Astrocyte of the cerebellum (primary cell): ENCODE results near the gene CEP68.
A peak's percentile ranks its signal among the peaks of the same experiment; 100 is the strongest.

Experiments used
- DNase-seq: peaks from one replicate; pipeline ENCODE4 v3.0.0-alpha.2; 2011; ENCODE audit warnings: low read depth
- H3K4me3 ChIP-seq: 2 replicates; pipeline ENCODE4 v1.5.1; 2011; ENCODE audit warnings: mild to moderate bottlenecking, low read depth, low read length, moderate library complexity
- in situ Hi-C: cut with HindIII; loops from 2 replicates; pipeline ENCODE4 v1.10.0; 2017; ENCODE audit warnings: low sequenced_read_pairs
- TF ChIP-seq, protein P1 (sequence below): IDR thresholded peaks from 2 replicates; pipeline ENCODE4 v1.5.1; 2012; ENCODE audit warnings: low read length, low read depth, moderate library complexity, mild to moderate bottlenecking; ENCODE audit errors: missing control alignments

The CEP68 gene

DNA sequence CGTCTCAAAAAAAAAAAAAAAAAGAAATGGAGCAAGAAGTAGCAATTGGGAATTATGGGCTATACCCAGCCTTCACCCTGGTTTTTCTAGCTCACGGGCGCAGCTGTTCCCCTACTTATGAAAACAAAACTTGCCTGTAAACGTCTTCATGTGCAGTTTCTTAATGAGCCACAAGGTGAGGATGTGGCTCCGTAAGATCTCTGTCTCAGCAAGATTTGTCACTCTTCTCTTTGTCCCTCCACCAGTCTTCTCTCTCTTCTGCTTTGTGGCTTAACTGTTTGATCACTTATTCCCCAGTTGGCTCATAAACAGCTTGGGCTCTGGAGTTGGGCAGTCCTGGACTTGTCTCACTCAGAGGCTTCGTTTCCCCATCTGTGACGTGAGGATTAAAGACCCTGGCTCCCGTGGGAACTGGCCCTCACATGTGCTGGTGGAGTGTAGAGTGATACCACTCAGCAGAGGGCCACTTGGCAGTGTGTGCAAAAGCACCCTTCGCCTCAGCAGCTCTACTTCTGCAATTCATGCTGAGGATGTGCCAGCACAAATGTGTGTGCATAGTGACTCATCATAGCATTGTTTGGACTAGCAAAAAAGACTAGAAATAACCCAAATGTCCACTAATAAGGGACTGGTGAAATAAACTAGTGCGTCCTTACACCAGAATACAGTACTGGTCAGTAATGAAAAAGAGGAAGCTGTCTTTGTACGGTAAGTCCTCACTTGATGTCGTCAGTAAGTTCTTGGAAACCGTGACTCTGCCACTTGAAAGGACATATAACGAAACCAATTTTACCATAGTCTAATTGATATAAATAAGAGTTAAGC, 8.7 kb downstream of the CEP68 start:
- TF ChIP-seq, protein P1, sequence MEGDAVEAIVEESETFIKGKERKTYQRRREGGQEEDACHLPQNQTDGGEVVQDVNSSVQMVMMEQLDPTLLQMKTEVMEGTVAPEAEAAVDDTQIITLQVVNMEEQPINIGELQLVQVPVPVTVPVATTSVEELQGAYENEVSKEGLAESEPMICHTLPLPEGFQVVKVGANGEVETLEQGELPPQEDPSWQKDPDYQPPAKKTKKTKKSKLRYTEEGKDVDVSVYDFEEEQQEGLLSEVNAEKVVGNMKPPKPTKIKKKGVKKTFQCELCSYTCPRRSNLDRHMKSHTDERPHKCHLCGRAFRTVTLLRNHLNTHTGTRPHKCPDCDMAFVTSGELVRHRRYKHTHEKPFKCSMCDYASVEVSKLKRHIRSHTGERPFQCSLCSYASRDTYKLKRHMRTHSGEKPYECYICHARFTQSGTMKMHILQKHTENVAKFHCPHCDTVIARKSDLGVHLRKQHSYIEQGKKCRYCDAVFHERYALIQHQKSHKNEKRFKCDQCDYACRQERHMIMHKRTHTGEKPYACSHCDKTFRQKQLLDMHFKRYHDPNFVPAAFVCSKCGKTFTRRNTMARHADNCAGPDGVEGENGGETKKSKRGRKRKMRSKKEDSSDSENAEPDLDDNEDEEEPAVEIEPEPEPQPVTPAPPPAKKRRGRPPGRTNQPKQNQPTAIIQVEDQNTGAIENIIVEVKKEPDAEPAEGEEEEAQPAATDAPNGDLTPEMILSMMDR = peak; percentile 62
- in situ Hi-C loops = no loop called here
- no peak overlapping the region for H3K4me3 ChIP-seq
- peak; percentile 86 for DNase-seq

DNA sequence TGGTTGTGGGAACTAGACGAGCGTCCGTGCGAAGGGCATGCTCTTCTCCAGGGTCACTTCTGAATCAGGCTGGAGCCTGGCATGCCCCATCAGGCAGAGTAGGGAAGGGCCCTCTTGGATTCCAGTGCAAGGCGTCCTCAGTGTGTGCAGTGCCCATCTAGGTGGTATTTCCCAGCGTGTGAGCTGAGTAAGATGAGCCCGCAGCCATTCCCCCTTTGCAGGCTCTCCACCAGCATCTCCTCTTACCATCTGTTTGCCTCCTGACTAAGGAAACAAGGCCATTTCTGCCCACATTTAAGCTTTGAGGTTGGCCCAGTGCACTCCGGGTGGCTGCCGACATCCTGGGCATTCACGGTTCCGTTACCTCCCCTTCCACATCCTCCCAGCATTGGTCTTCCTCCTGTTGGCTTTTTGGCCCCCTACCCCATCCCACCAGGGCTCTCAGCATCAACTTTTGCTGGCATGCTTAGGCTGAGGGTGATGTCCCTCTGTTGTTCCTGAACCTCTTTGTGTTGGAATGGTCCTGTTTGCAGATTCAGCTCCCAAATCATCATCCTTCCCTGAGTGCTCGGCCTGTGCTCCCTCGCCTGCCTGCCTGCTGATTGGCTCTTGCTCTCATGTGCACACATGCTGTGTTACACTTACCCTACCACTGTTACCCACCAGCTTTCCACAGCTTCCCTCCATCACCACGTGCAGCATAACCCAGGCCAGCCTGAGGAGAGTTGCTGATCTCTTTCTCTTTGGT, 11.8 kb downstream of the CEP68 start:
- no peak for DNase-seq
- H3K4me3 ChIP-seq = no peak overlapping the region
- TF ChIP-seq, protein P1 = no peak
- in situ Hi-C loops = no loop called here

DNA sequence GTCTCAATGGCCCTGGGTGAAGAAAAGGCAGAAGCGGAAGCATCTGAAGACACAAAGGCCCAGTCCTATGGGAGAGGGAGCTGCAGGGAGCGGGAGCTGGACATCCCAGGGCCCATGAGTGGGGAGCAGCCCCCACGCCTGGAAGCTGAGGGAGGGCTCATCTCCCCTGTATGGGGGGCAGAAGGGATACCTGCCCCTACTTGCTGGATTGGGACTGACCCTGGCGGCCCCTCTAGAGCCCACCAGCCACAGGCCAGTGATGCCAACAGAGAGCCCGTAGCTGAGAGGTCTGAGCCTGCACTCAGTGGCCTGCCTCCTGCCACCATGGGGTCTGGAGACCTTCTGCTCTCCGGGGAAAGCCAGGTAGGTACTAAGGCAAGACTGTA, 13.2 kb downstream of the CEP68 start:
- in situ Hi-C loops = no loop called here
- TF ChIP-seq, protein P1 = no peak
- DNase-seq = no peak
- no peak overlapping the region for H3K4me3 ChIP-seq

DNA sequence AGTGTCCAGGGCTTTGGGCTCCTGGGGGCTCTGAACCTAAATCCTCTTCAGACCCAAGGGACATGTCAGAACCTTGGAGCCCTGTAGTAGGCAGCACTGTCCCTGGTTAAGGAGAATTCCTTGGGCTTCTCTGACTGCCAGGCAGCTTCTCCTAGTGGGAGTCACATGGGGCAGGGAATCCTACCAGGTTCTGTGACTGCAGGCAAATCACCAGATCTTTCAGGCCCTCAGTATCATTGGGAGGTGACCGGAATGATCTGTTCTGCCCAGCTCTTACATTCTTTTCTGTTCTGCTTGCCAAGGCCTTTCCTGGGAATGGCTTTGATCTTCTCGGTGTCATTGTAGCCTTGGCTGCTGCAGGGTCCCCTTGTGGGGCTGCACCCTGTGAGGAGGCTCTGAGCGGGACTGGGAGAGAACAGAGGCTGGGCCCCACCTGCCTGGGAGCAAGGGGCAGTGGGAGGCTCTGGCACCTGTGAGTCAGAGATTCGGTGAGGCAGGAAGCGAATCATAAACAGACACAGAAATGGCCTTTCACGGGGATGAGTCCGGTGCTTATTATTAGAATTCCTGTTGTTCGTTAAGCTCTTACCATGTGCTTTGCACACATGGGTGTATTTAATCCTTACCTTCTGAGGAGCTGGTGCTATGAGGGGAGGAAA, 14.1 kb downstream of the CEP68 start:
- in situ Hi-C loops = loop anchor here (5.0 kb wide), 1 partner anchor 57 kb away; no protein-coding TSS in a partner anchor
- no peak for DNase-seq

DNA sequence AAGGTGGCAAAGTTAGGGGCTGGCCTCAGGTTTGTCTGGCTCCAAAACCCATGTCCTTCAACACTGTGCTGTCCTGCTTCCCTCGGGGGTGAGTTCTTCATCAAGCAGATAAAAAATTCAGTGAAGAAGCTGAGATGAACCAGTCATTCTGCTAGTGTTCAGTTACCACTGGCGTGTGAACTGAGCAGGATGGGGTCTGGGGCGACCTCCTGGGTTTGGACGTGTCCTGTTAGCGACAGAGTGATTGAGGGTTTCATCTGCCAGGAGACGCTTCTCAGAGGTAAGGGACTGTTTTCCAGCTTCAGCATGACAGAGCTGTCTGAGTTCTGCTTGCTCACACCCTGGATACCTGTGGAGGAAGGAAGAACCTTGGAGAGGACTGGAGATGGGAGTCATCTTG, 14.6 kb downstream of the CEP68 start:
- no peak overlapping the region for H3K4me3 ChIP-seq
- in situ Hi-C loops = loop anchor here (5.0 kb wide), 1 partner anchor 56 kb away; no protein-coding TSS in a partner anchor
- TF ChIP-seq, protein P1 = no peak
- no peak for DNase-seq

More for the DNA sequence above, 14.1 kb downstream of the CEP68 start:
- no peak overlapping the region for H3K4me3 ChIP-seq
- TF ChIP-seq, protein P1 = peak; percentile 37

DNA sequence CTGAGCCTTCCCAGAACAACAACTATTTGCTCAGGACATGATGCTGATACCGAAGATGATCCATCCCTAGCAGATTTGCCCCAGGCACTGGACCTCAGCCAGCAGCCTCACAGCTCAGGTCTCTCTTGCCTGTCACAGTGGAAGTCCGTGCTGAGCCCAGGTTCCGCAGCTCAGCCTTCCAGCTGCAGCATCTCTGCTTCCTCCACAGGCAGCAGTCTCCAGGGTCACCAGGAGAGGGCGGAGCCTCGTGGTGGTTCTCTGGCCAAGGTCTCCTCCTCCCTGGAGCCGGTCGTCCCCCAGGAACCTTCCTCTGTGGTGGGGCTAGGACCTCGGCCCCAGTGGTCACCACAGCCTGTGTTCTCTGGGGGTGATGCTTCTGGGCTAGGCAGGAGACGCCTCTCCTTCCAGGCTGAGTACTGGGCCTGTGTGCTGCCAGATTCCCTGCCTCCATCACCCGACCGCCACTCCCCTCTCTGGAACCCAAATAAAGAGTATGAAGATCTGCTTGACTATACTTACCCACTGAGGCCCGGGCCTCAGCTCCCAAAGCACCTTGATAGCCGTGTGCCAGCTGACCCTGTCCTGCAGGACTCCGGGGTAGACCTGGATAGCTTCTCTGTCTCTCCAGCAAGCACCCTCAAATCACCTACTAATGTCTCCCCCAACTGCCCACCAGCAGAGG, 15.4 kb downstream of the CEP68 start:
- TF ChIP-seq, protein P1 = peak; percentile 16
- no peak overlapping the region for H3K4me3 ChIP-seq
- in situ Hi-C loops = loop anchor here (5.0 kb wide), 1 partner anchor 56 kb away; no protein-coding TSS in a partner anchor
- no peak for DNase-seq
